Liver (tissue), 9 donors: Measurements from ENCODE around the gene DONSON. TPM values are rescaled to one million over a fixed set of nuclear protein-coding genes. Genes with fewer than 3 reads are reported as not detected.

Experiments
- DNase-seq: peaks from one replicate; pipeline ENCODE4 v3.0.0-alpha.2; 2017; ENCODE audit warnings: low spot score
- H3K27ac ChIP-seq, 2 donors: one replicate each; pipeline ENCODE4 v1.7.0; 2013; ENCODE audit warnings: inconsistent platforms in 2 of 2, low read length in 2 of 2, control low read depth in 1 of 2, low read depth in 1 of 2, mild to moderate bottlenecking in 1 of 2
- H3K27me3 ChIP-seq, 4 donors: one replicate each; pipeline versions ENCODE4 v1.6.1 to v1.7.0; 2013; ENCODE audit warnings: low read length in 3 of 4, inconsistent platforms in 1 of 4, mild to moderate bottlenecking in 1 of 4, moderate library complexity in 1 of 4; ENCODE audit not compliant: control insufficient read depth in 4 of 4, insufficient read depth in 4 of 4
- H3K36me3 ChIP-seq, 4 donors: one replicate each; pipeline versions ENCODE4 v1.6.1 to v1.7.0; 2013; ENCODE audit warnings: low read length in 3 of 4, mild to moderate bottlenecking in 3 of 4, low read depth in 1 of 4, moderate library complexity in 1 of 4; ENCODE audit not compliant: control insufficient read depth in 4 of 4, insufficient read depth in 3 of 4
- H3K4me1 ChIP-seq, 4 donors: one replicate each; pipeline versions ENCODE4 v1.6.1 to v1.7.0; 2013; ENCODE audit warnings: low read length in 3 of 4, mild to moderate bottlenecking in 3 of 4, moderate library complexity in 1 of 4; ENCODE audit not compliant: control insufficient read depth in 4 of 4, insufficient read depth in 4 of 4
- H3K4me3 ChIP-seq, 3 donors: one replicate each; pipeline versions ENCODE4 v1.6.1 to v1.7.0; 2013; ENCODE audit warnings: low read length in 3 of 3, control low read depth in 1 of 3, low read depth in 1 of 3, mild to moderate bottlenecking in 1 of 3
- H3K9ac ChIP-seq, 2 donors: one replicate each; pipeline ENCODE4 v1.7.0; 2013; ENCODE audit warnings: low read length in 2 of 2, mild to moderate bottlenecking in 2 of 2, moderate library complexity in 2 of 2, control low read depth in 1 of 2, low read depth in 1 of 2
- H3K9me3 ChIP-seq, 4 donors: one replicate each; pipeline versions ENCODE4 v1.6.1 to v1.7.0; 2013; ENCODE audit warnings: low read length in 3 of 4; ENCODE audit not compliant: control insufficient read depth in 4 of 4
- CTCF ChIP-seq: fragments of 150-350 bp; IDR thresholded peaks from 2 replicates; pipeline ENCODE4 v1.5.1; 2017; ENCODE audit warnings: improper control_type of control experiment, low read depth, low read length; ENCODE audit not compliant: missing input control
- FOXA1 ChIP-seq: IDR thresholded peaks from 2 replicates; pipeline ENCODE4 v1.6.1; 2016; ENCODE audit warnings: antibody characterized with exemption
- HNF4A ChIP-seq, 2 donors: conservative IDR thresholded peaks; 2 replicates each; pipeline ENCODE4 v1.6.1; 2016; ENCODE audit warnings: antibody characterized with exemption in 2 of 2, mild to moderate bottlenecking in 2 of 2
- JUND ChIP-seq, 2 donors: IDR thresholded peaks; 2 replicates each; pipeline ENCODE4 v1.6.1; 2016; ENCODE audit warnings: antibody characterized with exemption in 2 of 2
- REST ChIP-seq: IDR thresholded peaks from 2 replicates; pipeline ENCODE4 v1.6.1; 2016; ENCODE audit warnings: antibody characterized with exemption, mild to moderate bottlenecking
- RXRA ChIP-seq, 2 donors: IDR thresholded peaks; 2 replicates each; pipeline ENCODE4 v1.6.1; 2017 to 2018; ENCODE audit warnings: antibody characterized with exemption in 2 of 2, mild to moderate bottlenecking in 1 of 2
- WGBS: extraction: QIAGEN DNeasy Blood & Tissue Kit; methylation state at CpG from one replicate; pipeline ENCODE4 v1.1.7; 2013; 5-methylcytosine and 5-hydroxymethylcytosine counted together
- polyA plus RNA-seq, 2 donors: library from polyadenylated mRNA; stranded (reverse) in 1 of 2; unstranded in 1 of 2; fragments of 200-250 nt in 1 of 2; fragments of >200 nt in 1 of 2; fragmentation: Nextera tagmentation in 1 of 2; extraction: Ambion mirVana in 1 of 2; gene quantifications; one replicate each; pipeline versions ENCODE4 v1.2.1 to v1.2.3, GENCODE V29; 2013 to 2015
- total RNA-seq, 2 donors: library from RNA; depleted of rRNA; stranded (reverse); fragments of >200 nt; gene quantifications; one replicate each; pipeline ENCODE4 v1.2.3, GENCODE V29; 2014
- TF ChIP-seq, protein P1 (sequence below): IDR thresholded peaks from 2 replicates; pipeline ENCODE4 v1.6.1; 2016; ENCODE audit warnings: antibody characterized with exemption
- donor health status: healthy.
- donor health status: healthy.
- donor health status: healthy.
- donor health status: healthy.
- donor health status: healthy.

Gene DONSON
- total and polyA plus RNA-seq, 4 donors: 4.8 to 22.6 (median 8.3) TPM

GRCh38 chr21:33584455-33584854, 4.0 kb downstream of the DONSON start:
- no peak for DNase-seq
- H3K4me1 ChIP-seq: peaks cover 2 to 15% (median 9%) of the 10 kb centered on the region in 4 donors
- no peak overlapping the region for H3K9ac ChIP-seq
- 50% methylated on average over 3 of the region's 3 CpGs for WGBS
- peaks cover 0 to 3% (median 0%) of the 10 kb centered on the region in 4 donors for H3K36me3 ChIP-seq
- H3K27me3 ChIP-seq: no peaks in the 10 kb centered on the region
- TF ChIP-seq, protein P1, sequence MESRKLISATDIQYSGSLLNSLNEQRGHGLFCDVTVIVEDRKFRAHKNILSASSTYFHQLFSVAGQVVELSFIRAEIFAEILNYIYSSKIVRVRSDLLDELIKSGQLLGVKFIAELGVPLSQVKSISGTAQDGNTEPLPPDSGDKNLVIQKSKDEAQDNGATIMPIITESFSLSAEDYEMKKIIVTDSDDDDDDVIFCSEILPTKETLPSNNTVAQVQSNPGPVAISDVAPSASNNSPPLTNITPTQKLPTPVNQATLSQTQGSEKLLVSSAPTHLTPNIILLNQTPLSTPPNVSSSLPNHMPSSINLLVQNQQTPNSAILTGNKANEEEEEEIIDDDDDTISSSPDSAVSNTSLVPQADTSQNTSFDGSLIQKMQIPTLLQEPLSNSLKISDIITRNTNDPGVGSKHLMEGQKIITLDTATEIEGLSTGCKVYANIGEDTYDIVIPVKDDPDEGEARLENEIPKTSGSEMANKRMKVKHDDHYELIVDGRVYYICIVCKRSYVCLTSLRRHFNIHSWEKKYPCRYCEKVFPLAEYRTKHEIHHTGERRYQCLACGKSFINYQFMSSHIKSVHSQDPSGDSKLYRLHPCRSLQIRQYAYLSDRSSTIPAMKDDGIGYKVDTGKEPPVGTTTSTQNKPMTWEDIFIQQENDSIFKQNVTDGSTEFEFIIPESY: no peak
- H3K9me3 ChIP-seq: no peaks in the 10 kb centered on the region
- H3K4me3 ChIP-seq: no peak overlapping the region
- H3K27ac ChIP-seq: no peak overlapping the region

GRCh38 chr21:33578959-33579542, 9.4 kb downstream of the DONSON start:
- no peak overlapping the region for H3K9ac ChIP-seq
- H3K9me3 ChIP-seq: no peaks in the 10 kb centered on the region
- DNase-seq: no peak
- no peak overlapping the region for H3K4me3 ChIP-seq
- 95% methylated on average over 7 of the region's 7 CpGs for WGBS
- peaks cover 3 to 16% (median 12%) of the 10 kb centered on the region in 4 donors for H3K36me3 ChIP-seq
- no peak for TF ChIP-seq FOXA1
- no peak for TF ChIP-seq CTCF
- TF ChIP-seq, protein P1: no peak
- no peak for TF ChIP-seq JUND (IDR thresholded peaks at IDR 0.05)
- TF ChIP-seq REST: no peak
- TF ChIP-seq HNF4A (conservative IDR thresholded peaks at IDR 0.05): no peak
- no peak for TF ChIP-seq RXRA (IDR thresholded peaks at IDR 0.05)
- H3K4me1 ChIP-seq: peaks cover 1 to 18% (median 10%) of the 10 kb centered on the region in 4 donors
- H3K27ac ChIP-seq: no peak overlapping the region
- no peaks in the 10 kb centered on the region for H3K27me3 ChIP-seq
